ENCODE data around the gene RHEBL1.

Gene RHEBL1

GRCh38 chr12:49069507-49070346 is at the start of gene RHEBL1:
Gene RHEBL1, minus strand, starts transcription at chr12:49069979. Its CDS starts 194 bp downstream, at chr12:49069785.
- peak; percentile 47 for DNase-seq

GRCh38 chr12:49111206-49111605 is 41.4 kb upstream of the RHEBL1 start:
- no peak for DNase-seq

GRCh38 chr12:49110464-49111155 is 40.8 kb upstream of the RHEBL1 start, which contains the start of gene LMBR1L:
Gene LMBR1L, minus strand, starts transcription at chr12:49110847. Its CDS starts 292 bp downstream, at chr12:49110555.
- DNase-seq = peak; percentile 53

- no peak for DNase-seq
Measured at GRCh38 chr12:49109641-49110463, 40.1 kb upstream of the RHEBL1 start.

- DNase-seq = no peak
Measured at GRCh38 chr12:49108958-49109404, 39.2 kb upstream of the RHEBL1 start.

GRCh38 chr12:49105504-49106084 is 35.8 kb upstream of the RHEBL1 start:
- DNase-seq = no peak

- DNase-seq = no peak
Measured at GRCh38 chr12:49104822-49105221, 35.0 kb upstream of the RHEBL1 start.

- DNase-seq = no peak
Measured at GRCh38 chr12:49100380-49100779, 30.6 kb upstream of the RHEBL1 start.

- DNase-seq = no peak
Measured at GRCh38 chr12:49098703-49099102, 28.9 kb upstream of the RHEBL1 start.

GRCh38 chr12:49098035-49098451 is 28.3 kb upstream of the RHEBL1 start:
- DNase-seq = no peak

- no peak for DNase-seq
Measured at GRCh38 chr12:49097381-49097780, 27.6 kb upstream of the RHEBL1 start.

GRCh38 chr12:49094975-49095365 is 25.2 kb upstream of the RHEBL1 start:
- DNase-seq = no peak

- no peak for DNase-seq
Measured at GRCh38 chr12:49094160-49094974, 24.6 kb upstream of the RHEBL1 start, which contains the start of gene DHH. Gene DHH, minus strand, starts transcription at chr12:49094801. Its CDS starts 289 bp downstream, at chr12:49094512.

GRCh38 chr12:49093792-49094159 is 24.0 kb upstream of the RHEBL1 start:
- DNase-seq = no peak

- DNase-seq = no peak
Measured at GRCh38 chr12:49092816-49093406, 23.1 kb upstream of the RHEBL1 start.

- no peak for DNase-seq
Measured at GRCh38 chr12:49092086-49092815, 22.5 kb upstream of the RHEBL1 start.

GRCh38 chr12:49091836-49092085 is 22.0 kb upstream of the RHEBL1 start:
- DNase-seq = no peak

- no peak for DNase-seq
Measured at GRCh38 chr12:49091056-49091835, 21.5 kb upstream of the RHEBL1 start.

GRCh38 chr12:49089821-49090773 is 20.3 kb upstream of the RHEBL1 start:
- DNase-seq = no peak

Measured in cortex of kidney (tissue), 1 donor.